ENCODE results near the gene CHRND. TPM values are rescaled to one million over a fixed set of nuclear protein-coding genes. Genes with fewer than 3 reads are reported as not detected.

Gene CHRND
- polyA plus RNA-seq, 1 donor from 2014 or later, result not detected

- TF ChIP-seq POLR2AphosphoS5 (IDR thresholded peaks at IDR 0.05) (no peak), RAD21 (conservative IDR thresholded peaks at IDR 0.05) (no peak), CTCF (IDR thresholded peaks at IDR 0.05; ENCODE audit: poor library complexity, severe bottlenecking) (no peak), EP300 (conservative IDR thresholded peaks at IDR 0.05; ENCODE audit: poor library complexity, severe bottlenecking) (no peak), SMC3 (conservative IDR thresholded peaks at IDR 0.05; ENCODE audit: poor library complexity) (no peak), REST (IDR thresholded peaks at IDR 0.05; ENCODE audit: borderline replicate concordance) (no peak), TAF1 (IDR thresholded peaks at IDR 0.05; ENCODE audit: low read depth) (no peak), MXI1 (conservative IDR thresholded peaks at IDR 0.05; ENCODE audit: poor library complexity, severe bottlenecking) (no peak), EZH2 (IDR thresholded peaks at IDR 0.05; ENCODE audit: borderline replicate concordance, insufficient read depth, low read length, poor library complexity, severe bottlenecking) (no peak)
Measured at GRCh38 chr2:232541961-232542714, 16.2 kb downstream of the CHRND start.

DNA sequence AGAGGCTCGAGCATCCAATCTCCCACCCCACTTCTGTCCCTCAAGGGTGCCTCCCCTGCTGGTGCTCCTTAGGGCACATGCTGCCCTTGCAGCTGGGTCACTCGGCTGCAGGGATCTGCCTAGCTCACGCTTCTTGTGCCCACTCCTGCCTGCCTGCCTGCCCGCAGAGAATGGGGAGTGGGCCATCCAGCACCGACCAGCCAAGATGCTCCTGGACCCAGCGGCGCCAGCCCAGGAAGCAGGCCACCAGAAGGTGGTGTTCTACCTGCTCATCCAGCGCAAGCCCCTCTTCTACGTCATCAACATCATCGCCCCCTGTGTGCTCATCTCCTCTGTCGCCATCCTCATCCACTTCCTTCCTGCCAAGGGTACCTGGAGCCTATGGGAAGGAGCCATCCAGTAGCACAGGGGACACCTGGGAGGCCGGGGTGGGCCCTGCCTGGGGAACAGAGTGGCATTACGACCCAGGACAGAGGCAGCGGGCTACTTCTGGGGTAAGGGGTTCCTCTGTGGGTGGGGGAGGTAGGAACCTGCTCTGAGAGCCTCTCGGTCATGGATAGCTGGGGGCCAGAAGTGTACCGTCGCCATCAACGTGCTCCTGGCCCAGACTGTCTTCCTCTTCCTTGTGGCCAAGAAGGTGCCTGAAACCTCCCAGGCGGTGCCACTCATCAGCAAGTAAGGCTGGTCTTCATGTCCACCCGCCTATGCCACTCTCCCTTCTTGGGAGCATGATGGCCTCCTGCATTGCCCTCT lies 16.9 kb downstream of the CHRND start:
- H3K36me3 ChIP-seq (ENCODE audit: insufficient read depth, low read length), result peaks cover 16% of the 10 kb centered on the region
- H3K79me2 ChIP-seq (replicated peaks; ENCODE audit: insufficient read depth, low read length), result peaks cover 12% of the 10 kb centered on the region
- H3K9me2 ChIP-seq (ENCODE audit: insufficient read depth, low read length), result no peaks in the 10 kb centered on the region
- no peaks in the 10 kb centered on the region for H3F3A ChIP-seq (ENCODE audit: insufficient read depth, low read length, poor library complexity, severe bottlenecking)
- H3K27me3 ChIP-seq (ENCODE audit: insufficient read depth, low read depth, low read length), result no peaks in the 10 kb centered on the region
- H3K27ac ChIP-seq (ENCODE audit: low read length), result no peak overlapping the region
- no peak overlapping the region for H3K4me3 ChIP-seq (ENCODE audit: low read length)
- no peak for TF ChIP-seq RAD21 (conservative IDR thresholded peaks at IDR 0.05)
- no peak for TF ChIP-seq REST (IDR thresholded peaks at IDR 0.05; ENCODE audit: borderline replicate concordance)
- no peak for TF ChIP-seq TAF1 (IDR thresholded peaks at IDR 0.05; ENCODE audit: low read depth)
- TF ChIP-seq MXI1 (conservative IDR thresholded peaks at IDR 0.05; ENCODE audit: poor library complexity, severe bottlenecking), result no peak
- no peak for TF ChIP-seq POLR2AphosphoS5 (IDR thresholded peaks at IDR 0.05)
- no peak for TF ChIP-seq EP300 (conservative IDR thresholded peaks at IDR 0.05; ENCODE audit: poor library complexity, severe bottlenecking)
- no peak for TF ChIP-seq EZH2 (IDR thresholded peaks at IDR 0.05; ENCODE audit: borderline replicate concordance, insufficient read depth, low read length, poor library complexity, severe bottlenecking)
- no peak for TF ChIP-seq CTCF (IDR thresholded peaks at IDR 0.05; ENCODE audit: poor library complexity, severe bottlenecking)
- no peak for TF ChIP-seq SMC3 (conservative IDR thresholded peaks at IDR 0.05; ENCODE audit: poor library complexity)
- H3K9me3 ChIP-seq (ENCODE audit: low read length), result no peaks in the 10 kb centered on the region
- H4K20me1 ChIP-seq (ENCODE audit: insufficient read depth), result no peaks in the 10 kb centered on the region
- H3K9ac ChIP-seq (ENCODE audit: low read length), result no peak overlapping the region
- H3K4me2 ChIP-seq (ENCODE audit: low read length), result no peak overlapping the region
- H2AFZ ChIP-seq (ENCODE audit: low read depth, low read length), result no peak overlapping the region

More at GRCh38 chr2:232541961-232542714, 16.2 kb downstream of the CHRND start:
- H3K9ac ChIP-seq (ENCODE audit: low read length), result no peak overlapping the region
- H3K9me2 ChIP-seq (ENCODE audit: insufficient read depth, low read length), result no peaks in the 10 kb centered on the region
- no peaks in the 10 kb centered on the region for H3K27me3 ChIP-seq (ENCODE audit: insufficient read depth, low read depth, low read length)
- H3F3A ChIP-seq (ENCODE audit: insufficient read depth, low read length, poor library complexity, severe bottlenecking), result no peaks in the 10 kb centered on the region
- H3K4me3 ChIP-seq (ENCODE audit: low read length), result no peak overlapping the region
- peaks cover 14% of the 10 kb centered on the region for H3K36me3 ChIP-seq (ENCODE audit: insufficient read depth, low read length)
- no peak overlapping the region for H3K27ac ChIP-seq (ENCODE audit: low read length)
- no peak overlapping the region for H3K4me2 ChIP-seq (ENCODE audit: low read length)
- no peak overlapping the region for H2AFZ ChIP-seq (ENCODE audit: low read depth, low read length)
- H3K79me2 ChIP-seq (replicated peaks; ENCODE audit: insufficient read depth, low read length), result peaks cover 7% of the 10 kb centered on the region
- no peaks in the 10 kb centered on the region for H4K20me1 ChIP-seq (ENCODE audit: insufficient read depth)
- H3K9me3 ChIP-seq (ENCODE audit: low read length), result no peaks in the 10 kb centered on the region

Data from neural cell (in vitro differentiated cells).